Activated CD4-positive, alpha-beta T cell treated with anti-CD3 and anti-CD28 coated beads, Interleukin-2, amount 50 U/mL, for 48 hours (primary cell): ENCODE results near the gene KCNC4.

Source experiments
- DNase-seq, 2 experiments: peaks; one replicate each; pipeline ENCODE4 v3.0.0-alpha.2; 2020

KCNC4 gene

GRCh38 chr1:110212169-110213142 is 2.3 kb downstream of the KCNC4 start:
- no peak for DNase-seq

- no peak for DNase-seq
These were observed 3.0 kb downstream of the KCNC4 start for GRCh38 chr1:110213143-110213540.

GRCh38 chr1:110214454-110215404 is 4.6 kb downstream of the KCNC4 start:
- no peak for DNase-seq

- no peak for DNase-seq
These were observed 5.8 kb downstream of the KCNC4 start for GRCh38 chr1:110215621-110216515.

GRCh38 chr1:110216844-110217444 is 6.8 kb downstream of the KCNC4 start:
- peak in 1 of 2 experiments; percentile 38 for DNase-seq

- DNase-seq: no peak
These were observed 8.0 kb downstream of the KCNC4 start for GRCh38 chr1:110218137-110218536.

- DNase-seq: no peak
These were observed 8.6 kb downstream of the KCNC4 start for GRCh38 chr1:110218739-110219138.

- no peak for DNase-seq
These were observed 10.2 kb downstream of the KCNC4 start for GRCh38 chr1:110220324-110220723.

- no peak for DNase-seq
These were observed 11.0 kb downstream of the KCNC4 start for GRCh38 chr1:110221119-110221518.

- no peak for DNase-seq
These were observed 13.0 kb downstream of the KCNC4 start for GRCh38 chr1:110223127-110223526.

- no peak for DNase-seq
These were observed 13.5 kb downstream of the KCNC4 start for GRCh38 chr1:110223581-110223980.

GRCh38 chr1:110224240-110224995 is 14.3 kb downstream of the KCNC4 start:
- DNase-seq: no peak

- DNase-seq: no peak
These were observed 15.1 kb downstream of the KCNC4 start for GRCh38 chr1:110225212-110225611.

- DNase-seq: no peak
These were observed 15.8 kb downstream of the KCNC4 start for GRCh38 chr1:110225756-110226404.

- no peak for DNase-seq
These were observed 17.7 kb downstream of the KCNC4 start for GRCh38 chr1:110227774-110228173.

- DNase-seq: no peak
These were observed 18.3 kb downstream of the KCNC4 start for GRCh38 chr1:110228381-110228780.

GRCh38 chr1:110228869-110229268 is 18.8 kb downstream of the KCNC4 start:
- no peak for DNase-seq

GRCh38 chr1:110229348-110230001 is 19.4 kb downstream of the KCNC4 start:
- DNase-seq: no peak

GRCh38 chr1:110230381-110231199 is 20.5 kb downstream of the KCNC4 start:
- no peak for DNase-seq
